HG03045 (cell line): ENCODE results near the gene BMP8B.
"Not testable (repeated sequence)": the region's sequence is repeated elsewhere in the genome, so short reads cannot be mapped to it uniquely, and the experiment has no call there.

Source experiments
- ATAC-seq: cut with Tn5 transposase; IDR thresholded peaks from one replicate; pipeline ENCODE4 v1.9.1; 2021; ENCODE audit warnings: mild to moderate bottlenecking, moderate library complexity; ENCODE audit not compliant: unreplicated experiment

Gene BMP8B

GRCh38 chr1:39816415-39817090, 27.9 kb upstream of the BMP8B start:
- peak; percentile 47 for ATAC-seq

GRCh38 chr1:39812913-39813312, 24.2 kb upstream of the BMP8B start:
- ATAC-seq = no peak

GRCh38 chr1:39808784-39809517, 20.3 kb upstream of the BMP8B start:
- no peak for ATAC-seq

- ATAC-seq = no peak
Observed at GRCh38 chr1:39805385-39805784, 16.7 kb upstream of the BMP8B start.

GRCh38 chr1:39802496-39803260, 14.0 kb upstream of the BMP8B start:
- no peak for ATAC-seq

- ATAC-seq = no peak
Observed at GRCh38 chr1:39800471-39800835, 11.8 kb upstream of the BMP8B start.

GRCh38 chr1:39799770-39800470, 11.3 kb upstream of the BMP8B start:
- peak; percentile 57 for ATAC-seq

- peak; percentile 92 for ATAC-seq
Observed at GRCh38 chr1:39798859-39799769, 10.4 kb upstream of the BMP8B start.

GRCh38 chr1:39795651-39796050, 7.0 kb upstream of the BMP8B start:
- ATAC-seq = no peak

DNA sequence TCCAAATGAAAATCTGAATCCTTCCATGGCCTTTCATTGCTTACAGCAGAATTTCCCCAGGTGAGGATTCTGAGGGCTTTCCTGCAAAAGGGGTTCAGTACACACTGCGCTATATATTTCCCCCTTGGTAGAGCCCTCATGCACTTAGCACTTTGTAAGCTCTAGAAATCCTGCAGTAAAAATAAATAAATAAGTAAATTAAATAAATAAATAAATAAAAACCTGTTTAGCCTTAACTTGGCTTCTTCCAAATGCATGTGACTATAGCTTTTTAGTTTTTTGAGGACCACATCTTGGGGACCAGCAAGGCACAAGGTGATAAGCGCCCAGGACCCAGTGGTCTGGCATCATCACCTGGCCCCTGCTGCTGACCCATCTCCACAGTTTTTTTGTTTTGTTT, 3.2 kb upstream of the BMP8B start:
- ATAC-seq = no peak

DNA sequence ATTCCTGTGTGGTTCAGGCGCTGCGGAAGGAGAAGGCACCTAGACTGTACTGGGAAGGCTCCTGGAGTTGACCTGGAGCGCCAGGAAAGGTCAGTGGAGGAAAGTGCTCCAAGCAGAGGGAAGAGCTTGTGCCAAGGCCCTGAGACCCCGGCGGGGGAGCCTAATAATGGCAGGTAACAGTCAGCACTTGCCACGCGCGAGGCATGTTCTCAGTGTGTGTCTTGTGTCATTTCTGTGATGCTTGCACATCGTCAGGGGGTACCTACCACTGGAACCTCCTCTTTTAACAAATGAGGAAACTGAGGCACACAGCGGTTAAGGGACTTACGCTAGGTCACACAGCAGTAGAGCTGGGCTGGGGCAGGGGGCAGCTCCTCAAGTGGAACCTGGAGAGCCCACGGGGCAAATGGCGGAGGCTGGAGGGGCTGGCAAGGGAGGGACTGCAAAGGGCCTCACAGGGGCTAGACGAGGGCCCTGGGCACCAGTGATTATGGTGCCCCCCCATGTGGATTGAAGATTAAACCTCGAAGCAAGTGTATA, 976 bp upstream of the BMP8B start:
- ATAC-seq = no peak

DNA sequence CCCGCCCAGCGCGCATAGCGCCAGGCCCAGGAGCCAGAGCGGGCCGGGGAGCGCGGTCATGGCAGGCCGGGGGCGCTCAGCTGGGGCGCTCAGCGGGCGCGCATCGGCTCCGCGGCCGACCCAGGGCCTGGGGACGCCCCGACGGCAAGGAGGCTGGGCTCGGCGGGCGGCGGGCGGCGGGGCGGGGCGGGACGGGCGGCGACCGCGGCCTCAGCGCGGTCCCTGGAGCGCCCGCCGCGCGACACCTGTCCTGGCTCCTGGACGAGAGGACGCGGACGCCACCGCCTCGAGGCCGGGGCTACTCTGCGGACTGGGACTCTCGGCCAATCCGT, 273 bp downstream of the BMP8B start:
- no peak for ATAC-seq

GRCh38 chr1:39787964-39788363, 701 bp downstream of the BMP8B start:
- not testable (repeated sequence) for ATAC-seq

- no peak for ATAC-seq
Observed at GRCh38 chr1:39787468-39787867, 1.2 kb downstream of the BMP8B start.

DNA sequence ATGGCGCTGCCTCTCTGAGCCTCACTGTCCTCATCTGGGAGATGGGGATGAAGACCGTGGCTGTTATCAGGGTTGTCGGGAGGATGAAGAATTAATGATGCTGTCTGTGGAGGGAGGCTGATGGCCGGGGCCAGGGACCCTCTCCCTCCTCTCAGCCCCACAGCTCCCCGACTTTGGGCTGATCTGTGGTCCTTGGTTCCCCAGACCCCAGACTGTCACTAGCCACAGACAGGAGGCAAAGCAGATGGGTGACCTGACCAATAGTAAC, 1.6 kb downstream of the BMP8B start:
- ATAC-seq = not testable (repeated sequence)

- not testable (repeated sequence) for ATAC-seq
Observed at GRCh38 chr1:39786303-39787107, 2.2 kb downstream of the BMP8B start.

DNA sequence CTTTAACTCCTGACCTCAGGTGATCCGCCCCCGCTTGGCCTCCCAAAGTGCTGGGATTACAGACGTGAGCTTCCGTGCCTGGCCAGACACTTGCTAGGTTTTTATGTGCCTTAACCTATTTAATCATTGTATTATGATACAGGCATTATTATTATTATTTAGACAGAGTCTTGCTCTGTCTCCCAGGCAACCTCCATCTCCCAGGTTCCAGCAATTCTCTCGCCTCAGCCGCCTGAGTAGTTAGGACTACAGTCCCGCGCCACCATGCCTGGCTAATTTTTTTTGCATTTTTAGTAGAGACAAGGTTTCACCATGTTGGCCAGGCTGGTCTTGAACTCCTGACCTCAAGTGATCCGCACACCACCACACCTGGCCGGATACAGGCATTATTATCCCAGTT, 6.0 kb downstream of the BMP8B start:
- ATAC-seq = not testable (repeated sequence)

GRCh38 chr1:39782103-39782502, 6.6 kb downstream of the BMP8B start:
- no peak for ATAC-seq

DNA sequence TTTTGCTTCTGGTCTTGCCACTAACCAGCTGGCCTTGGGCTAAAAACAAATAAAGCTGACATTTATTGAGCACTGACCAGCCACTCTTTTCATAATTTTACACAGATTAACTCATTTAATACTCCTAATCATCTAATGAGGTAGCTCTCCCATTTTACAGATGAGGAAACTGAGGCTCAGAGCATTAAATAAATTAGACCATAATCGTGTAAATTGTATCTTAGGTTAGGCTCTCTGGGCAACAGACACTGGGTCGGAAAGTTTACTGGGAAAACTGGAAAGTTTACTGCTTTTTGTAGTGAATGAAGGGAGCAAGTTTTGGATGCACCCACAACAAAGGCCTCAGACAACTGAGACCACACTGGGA, 7.3 kb downstream of the BMP8B start:
- no peak for ATAC-seq

DNA sequence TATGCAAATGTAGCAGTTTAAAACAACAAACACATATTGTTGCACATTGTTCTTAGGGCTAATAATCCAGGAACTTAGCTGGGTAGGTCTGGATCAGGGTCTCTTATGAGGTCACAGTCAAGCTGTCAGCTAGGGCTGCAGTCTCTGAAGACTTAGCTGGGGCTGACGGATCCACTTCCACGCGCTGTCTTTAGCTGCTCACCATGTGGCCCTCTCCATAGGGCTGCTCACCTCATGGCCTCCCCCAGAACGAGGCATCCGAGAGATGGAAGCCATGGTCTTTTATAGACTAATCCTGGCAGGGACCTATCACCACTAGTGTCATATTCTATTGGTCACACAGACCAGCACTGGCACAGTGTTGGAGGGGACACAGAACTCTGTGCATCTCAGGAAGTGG, 8.8 kb downstream of the BMP8B start:
- no peak for ATAC-seq
